CMK (cell line): ENCODE measurements around the gene GOLGA8S.
"Not testable (repeated sequence)": the region's sequence is repeated elsewhere in the genome, so short reads cannot be mapped to it uniquely, and the experiment has no call there.

Source experiments
- DNase-seq: peaks from one replicate; pipeline ENCODE4 v3.0.0-alpha.2; 2010; ENCODE audit warnings: low read depth

Gene GOLGA8S

DNA sequence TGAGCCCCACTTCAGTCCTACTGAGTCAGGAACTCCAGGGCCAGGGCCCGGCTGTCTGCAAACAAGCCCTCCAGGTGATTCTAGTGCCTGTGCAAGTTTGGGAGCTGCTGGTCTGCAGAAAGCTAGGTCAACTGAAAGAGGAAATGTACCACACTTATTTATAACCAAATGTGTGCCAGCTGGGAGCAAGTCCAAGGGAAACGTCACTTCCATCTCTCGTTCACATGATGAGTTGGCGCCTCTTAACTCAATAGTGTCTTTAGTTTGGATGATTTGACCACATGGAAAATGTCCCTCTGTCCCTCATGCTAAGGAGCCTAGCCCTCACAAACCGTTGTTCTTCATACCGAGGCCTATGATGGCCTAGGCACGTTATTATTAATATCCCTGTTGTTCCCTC lies 43.2 kb downstream of the GOLGA8S start:
- no peak for DNase-seq

DNA sequence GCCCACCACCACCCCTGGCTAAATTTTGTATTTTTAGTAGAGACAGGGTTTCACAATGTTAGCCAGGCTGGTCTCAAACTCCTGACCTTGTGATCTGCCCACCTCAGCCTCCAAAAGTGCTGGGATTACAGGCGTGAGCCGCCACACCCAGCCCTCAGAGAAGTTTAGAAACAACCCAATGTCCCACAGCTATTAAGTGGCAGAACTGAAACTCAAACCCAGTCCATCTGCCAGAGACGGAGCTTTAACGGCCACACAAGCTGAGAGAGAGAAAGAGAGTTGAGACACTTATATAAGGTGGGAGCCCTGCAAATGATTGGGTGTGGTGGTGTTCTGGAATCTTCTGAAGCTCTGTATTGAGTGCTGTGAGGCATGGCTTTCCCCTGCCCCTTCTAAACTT lies 43.8 kb downstream of the GOLGA8S start:
- not testable (repeated sequence) for DNase-seq

DNA sequence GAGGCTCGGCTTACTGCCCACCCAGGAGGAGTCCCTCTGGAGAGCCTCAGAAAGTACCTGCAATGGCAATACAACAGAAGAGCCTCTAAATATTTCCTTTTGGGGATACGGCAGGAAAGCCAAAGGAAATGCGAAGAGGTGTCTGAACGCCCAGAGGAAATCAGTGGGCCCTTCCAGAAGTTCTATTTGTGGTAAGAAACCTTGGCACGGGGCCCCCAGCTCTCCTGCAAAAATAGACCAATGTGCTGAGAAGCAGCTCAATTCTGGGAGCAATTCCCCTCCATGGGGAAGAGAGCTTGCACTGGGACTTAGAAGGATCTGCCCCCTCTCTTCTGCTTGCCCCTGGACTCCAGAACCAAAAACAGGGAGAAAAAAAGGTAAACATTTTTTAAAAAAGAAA lies 44.7 kb downstream of the GOLGA8S start:
- not testable (repeated sequence) for DNase-seq

DNA sequence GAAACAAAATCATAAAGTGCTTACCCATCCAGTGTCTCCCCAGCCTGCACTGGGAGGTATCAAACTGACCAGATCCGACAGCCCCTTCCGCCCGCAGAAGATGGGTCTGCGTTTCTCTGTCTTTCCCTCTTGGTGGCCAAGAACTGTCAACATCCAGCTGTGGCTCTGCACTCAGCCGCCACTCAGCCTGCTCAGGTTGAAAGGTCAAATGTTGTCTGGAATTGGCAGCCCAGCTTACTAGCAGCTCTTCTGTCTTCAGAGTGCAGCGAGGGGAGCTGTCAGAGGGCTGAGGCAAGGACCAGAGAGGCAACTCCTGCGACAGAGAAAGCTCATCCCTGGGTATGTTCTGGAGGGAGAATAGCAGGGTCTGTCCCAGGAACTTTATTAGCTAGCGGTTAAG lies 47.1 kb downstream of the GOLGA8S start:
- no peak for DNase-seq

DNA sequence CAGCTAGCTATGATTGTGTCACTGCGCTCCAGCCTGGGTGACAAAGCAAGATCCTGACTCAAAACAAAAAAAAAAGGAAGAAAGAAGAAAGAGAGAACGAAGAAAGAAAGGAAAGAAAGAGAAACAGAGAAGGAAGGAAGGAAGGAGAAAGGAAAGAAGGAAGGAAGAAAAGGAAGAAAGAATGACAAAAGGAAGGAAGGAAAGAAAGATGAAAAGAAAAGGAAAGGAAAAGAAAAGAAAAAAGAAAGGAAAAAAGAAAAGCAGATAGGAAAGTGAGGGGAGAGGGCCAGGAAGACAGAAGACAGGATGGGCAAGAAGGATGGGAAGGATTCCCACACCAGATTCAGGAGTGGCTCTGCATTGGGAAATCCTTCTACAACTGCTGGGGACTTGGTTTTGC lies 47.6 kb downstream of the GOLGA8S start:
- no peak for DNase-seq

DNA sequence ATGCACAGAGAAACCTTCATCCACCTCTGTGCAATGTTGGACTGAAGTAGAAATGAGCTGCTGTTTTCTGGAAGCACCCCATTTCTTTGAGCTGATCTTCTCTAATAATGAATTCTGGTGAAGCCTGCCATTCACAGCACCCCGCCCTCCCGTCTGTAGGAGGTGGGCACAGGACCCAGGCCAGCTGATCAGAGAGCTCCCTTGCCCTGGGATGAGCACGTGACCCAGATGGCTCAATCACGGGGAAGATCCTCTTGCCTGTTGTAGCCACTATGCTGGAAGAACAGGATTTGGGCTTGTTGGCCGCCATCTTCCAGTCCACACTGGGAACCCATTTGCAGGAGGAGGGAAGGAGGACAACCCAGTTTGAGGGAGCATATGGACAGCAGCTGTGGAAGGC lies 48.0 kb downstream of the GOLGA8S start:
- DNase-seq, result no peak

DNA sequence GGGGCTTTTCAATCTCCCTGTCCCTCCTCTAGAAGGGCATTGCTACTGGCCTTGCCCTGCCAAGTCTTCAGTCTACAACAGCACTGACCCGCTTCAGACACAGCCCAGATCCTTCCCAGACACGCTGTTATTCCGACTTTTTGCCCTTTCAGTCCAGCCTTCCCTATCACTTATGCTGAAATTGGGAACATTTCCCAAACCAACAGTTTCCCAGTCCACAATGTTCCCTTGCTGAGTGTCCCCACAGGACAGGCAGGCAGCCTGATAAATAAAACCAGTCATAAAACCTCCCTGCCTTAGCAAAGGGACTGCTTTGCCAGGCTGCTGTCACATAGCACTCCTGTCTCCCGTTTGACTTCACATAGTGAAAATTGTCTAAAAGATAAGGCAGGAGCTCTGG lies 49.0 kb downstream of the GOLGA8S start:
- DNase-seq, result no peak

DNA sequence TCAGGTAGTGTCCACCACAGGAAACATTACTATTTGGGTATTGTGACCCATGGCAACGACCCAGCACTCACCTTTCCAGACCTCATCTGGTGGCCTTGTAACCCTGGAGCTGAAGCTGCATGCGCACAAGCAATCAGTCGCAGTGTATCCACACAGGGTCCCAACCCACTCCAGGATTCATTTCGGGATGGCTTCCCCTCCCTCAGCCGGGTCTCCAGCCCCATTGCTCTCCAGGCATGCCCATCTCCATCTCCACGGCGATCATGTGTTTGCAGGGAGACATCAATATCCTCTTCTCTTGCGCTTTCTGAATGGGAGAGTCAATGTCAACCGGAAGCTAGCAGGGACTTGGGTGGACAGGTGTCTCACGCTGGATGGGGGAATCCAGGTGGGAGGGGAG lies 57.3 kb downstream of the GOLGA8S start:
- DNase-seq, result no peak

DNA sequence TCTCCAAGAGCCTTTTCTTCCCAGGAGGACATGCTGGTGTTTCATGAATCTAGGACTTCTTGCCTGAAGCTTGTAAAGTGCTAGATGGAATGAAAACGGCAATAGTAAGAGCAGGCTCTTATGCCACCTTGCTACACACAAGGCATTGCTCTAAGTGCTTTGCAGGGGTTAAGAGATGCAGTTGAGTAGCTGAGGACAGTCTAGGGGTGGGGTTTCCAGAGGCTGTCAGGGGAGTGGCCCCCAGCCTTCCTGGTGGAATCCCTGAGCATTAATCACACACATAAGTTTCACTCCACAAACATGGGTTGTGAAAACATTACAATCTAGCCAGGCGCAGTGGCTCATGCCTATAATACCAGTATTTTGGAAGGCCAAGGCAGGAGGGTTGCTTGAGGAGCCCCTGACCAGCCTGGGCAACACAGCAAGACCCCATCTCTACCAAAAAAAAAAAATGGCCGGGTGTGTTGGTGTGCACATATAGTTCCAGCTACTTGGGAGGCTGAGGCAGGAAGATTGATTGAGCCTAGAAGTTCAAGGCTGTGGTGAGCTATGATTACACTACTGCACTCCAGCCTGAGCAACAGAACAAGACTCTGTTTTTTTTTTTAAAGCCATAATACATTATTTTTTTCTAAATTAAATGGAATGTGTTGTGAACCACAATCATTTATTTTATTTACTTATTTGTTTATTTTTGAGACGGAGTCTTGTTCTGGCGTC lies 58.5 kb downstream of the GOLGA8S start:
- DNase-seq, result not testable (repeated sequence)
